ENCODE results near the gene GRID1.

The GRID1 gene

DNA sequence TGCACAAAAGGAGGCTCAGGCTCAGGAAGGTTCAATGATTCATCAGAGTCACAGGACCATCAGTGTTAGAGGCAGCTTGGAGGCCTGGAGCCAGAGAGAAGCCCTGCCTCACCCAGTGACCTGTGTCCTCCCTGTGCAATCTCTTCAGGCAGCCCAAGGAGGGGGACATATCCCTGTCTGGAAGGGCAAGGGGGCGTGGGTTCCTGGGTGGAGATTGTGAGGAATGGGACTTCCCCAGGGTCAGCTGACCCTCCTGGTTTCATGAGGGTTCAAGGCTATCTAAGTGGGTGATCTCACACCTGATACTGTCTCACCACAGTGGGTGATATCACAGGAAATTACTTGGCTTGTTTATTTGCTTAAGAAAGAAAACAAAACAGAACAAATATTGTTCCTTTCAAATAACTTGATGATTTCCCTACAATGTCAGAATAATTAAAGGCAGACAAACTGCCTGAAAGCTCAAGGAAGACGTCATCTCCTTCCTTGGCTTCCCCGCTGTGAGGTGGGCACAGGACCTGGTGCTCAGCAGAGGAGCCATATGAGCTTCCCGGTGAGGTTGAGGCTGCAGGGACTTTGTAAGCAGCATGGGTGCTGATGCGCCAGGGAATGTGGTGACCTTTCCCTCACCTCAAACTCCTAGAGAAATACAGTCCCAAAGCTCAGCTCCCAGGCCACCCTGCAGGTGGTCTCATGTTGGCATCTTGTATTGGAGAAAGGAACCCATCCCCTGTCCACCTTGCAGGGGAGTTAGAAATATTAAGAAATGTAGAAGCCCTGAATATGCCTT is 763.2 kb downstream of the GRID1 start:
- no peak for DNase-seq

- DNase-seq, result no peak
These were observed 763.9 kb downstream of the GRID1 start for GRCh38 chr10:85602713-85603112.

- no peak for DNase-seq
These were observed 764.3 kb downstream of the GRID1 start for GRCh38 chr10:85602306-85602705.

DNA sequence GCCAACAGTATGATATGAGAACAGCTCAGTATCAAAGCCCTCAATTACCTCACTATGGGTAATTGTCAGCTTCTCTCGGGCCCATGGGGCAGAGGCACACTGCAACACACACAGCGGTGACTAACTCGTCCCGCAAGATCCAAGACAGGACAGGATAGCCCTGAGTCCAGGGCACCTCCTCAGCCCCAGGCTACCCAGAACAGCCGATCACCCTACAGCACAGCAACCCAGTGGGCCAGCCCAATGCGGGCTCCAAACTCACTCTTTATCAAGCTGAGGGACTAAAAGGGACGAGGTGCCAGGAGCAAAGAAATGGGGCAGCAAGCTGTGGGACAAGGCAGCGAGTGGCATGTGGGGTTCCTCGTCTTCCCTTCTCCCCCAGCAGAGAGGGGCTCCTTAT is 765.1 kb downstream of the GRID1 start:
- no peak for DNase-seq

GRCh38 chr10:85600744-85601081 is 765.9 kb downstream of the GRID1 start:
- DNase-seq, result no peak

DNA sequence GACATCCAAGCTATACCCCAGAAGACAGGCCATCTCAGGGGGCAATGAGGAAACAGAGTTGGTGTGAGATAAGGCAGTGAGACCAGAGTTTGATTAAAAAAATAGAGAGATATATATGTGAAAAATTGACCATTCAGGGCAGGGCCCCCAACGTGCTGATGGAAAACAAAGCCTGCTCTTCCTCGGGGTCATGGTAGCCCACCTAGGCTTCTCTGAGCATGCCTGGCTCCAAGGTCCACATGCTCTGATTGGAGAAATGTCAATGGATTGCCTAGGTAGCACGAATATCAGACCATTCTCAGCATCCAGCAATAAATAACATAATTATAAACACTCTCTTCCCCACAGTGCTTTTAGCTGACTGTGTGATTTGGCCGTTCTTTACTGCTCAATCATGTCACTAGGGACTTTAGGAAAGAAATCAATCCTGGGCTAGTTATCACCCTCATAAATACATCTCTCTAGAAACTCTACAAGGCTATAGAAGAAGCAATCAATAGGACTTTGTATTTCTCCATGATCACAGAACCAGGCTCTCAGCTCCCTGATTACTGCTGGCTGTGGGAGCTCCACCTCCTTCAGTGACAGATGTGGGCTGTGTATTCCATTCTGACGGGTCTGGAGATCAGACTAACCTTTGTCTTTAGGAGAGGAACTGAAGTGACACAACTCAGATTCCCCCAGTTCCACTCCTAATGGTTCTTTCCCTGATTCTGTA is 766.4 kb downstream of the GRID1 start:
- DNase-seq, result no peak

GRCh38 chr10:85599081-85599480 is 767.5 kb downstream of the GRID1 start:
- no peak for DNase-seq

- no peak for DNase-seq
These were observed 767.9 kb downstream of the GRID1 start for GRCh38 chr10:85598646-85599045.

- DNase-seq, result no peak
These were observed 769.6 kb downstream of the GRID1 start for GRCh38 chr10:85597006-85597405.

DNA sequence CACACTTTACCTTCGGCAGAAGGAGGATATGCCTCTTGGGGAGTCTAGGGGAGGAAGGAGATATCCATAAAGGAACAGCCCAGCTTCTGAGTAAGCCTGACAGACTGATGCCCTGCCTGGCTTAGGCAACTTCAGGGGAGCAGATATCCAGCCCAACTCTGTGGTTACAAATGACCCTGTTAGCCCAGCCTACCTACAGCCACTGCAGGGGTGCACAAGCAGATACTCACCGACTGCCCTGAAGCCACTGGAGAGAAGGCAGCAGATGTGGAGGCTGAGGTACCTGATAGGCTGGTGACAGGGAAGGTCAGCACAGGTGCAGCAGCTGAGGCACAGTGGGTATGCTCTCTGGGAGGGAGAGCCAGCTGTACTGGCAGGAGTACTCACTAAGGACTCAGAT is 770.2 kb downstream of the GRID1 start:
- no peak for DNase-seq

DNA sequence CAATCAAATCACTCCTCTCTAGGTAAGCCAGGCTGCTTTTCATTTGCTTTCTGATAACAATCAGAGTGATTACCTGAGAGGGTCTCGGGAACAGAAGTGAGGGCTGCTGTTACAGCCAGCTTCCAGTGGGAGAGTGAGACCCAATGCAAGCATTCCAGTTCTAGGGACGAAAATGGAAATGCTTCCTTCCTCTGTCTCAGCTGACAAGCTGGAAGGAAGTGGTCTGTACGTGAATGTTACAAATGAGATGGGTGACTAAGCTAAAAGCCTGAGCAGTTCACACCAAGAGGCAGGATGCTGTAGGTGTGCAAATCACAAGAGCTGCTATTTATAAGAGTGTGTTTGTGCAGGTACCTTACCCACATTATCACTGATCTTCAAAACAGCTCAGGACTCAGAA is 772.4 kb downstream of the GRID1 start:
- DNase-seq, result no peak

DNA sequence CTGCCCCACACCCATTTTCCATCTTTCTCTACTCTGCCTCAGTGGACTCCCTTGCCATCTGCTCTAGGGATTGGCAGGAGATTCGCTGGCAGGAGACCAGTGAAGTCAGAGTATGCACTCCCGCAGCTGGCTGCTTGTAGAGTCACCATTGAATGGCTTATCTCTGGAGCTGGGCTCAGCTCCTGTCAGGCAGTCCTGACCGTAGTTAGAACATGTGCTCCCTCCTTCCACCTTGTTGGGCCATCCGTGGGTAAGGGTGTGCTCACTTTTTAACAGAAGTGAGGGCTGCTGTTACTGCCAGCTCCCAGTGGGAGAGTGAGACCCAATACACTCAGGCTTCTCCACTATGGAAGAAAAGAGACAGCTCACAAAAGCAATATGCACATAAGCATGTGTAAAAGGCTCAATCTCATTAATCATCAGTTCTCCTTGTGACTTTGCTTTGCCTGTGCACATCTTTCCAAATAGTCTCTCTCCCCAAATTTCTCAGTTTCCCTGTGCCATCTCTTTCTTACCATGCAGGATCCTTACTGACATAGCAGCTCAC is 773.3 kb downstream of the GRID1 start:
- no peak for DNase-seq

GRCh38 chr10:85581371-85581770 is 785.2 kb downstream of the GRID1 start:
- no peak for DNase-seq

DNA sequence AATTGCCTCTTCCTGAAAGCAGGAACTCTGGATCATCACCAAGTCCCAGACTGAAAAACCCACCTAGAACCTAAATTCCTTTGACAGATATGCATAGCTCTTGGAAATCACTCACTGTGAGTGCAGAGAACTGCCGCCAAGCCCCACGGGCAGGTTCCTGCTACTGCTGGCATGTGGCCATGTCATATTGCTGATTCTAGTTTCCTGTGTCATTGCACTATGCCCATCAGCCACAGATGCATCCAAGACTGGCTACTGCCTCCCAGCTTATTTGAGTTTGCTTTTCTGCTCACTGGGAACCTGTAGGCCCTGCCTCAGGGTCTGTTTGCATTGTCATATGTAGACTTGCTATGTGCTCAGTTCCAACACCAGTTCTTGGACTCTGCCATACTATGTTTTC is 786.0 kb downstream of the GRID1 start:
- no peak for DNase-seq

DNA sequence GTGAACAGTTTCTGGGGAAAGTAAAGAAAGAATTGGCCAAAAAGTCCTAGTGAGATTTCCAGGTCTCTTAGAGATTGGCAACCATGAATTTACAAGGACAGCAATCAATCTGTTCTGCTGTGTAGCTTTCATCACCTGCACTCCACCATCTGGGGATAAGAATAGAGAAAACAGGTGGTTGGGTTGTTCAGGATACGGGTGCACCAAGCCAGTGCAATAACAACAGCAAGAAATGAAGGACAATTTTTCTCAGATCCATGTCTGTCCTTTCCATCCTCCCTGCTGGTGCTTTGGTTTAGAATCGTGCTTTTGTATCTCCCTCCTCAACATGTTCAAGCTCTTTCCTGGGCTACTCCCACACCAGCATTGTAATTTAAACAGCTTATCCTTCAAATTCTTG is 787.7 kb downstream of the GRID1 start:
- DNase-seq, result no peak

- no peak for DNase-seq
These were observed 791.2 kb downstream of the GRID1 start for GRCh38 chr10:85575441-85575840.

DNA sequence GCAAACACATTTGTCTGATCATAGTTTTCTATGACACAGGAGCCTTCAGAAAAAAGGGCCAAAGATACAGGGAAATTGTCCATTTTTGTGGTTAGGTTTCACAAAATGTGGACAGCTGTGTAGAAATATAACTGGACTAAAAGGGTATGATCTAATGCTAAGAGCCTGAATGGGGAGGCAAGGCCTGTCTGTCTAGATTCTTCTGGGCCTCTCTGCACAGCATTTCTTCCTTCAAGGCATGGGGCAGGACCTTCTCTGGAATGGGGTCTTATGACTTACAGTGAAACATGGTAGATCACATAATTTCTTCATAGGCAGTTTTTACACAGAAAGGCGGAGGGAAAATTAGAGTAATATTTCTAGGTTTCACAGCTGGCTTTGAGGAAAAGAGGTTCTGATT is 795.7 kb downstream of the GRID1 start:
- no peak for DNase-seq

- DNase-seq, result no peak
These were observed 801.2 kb downstream of the GRID1 start for GRCh38 chr10:85565381-85565780.

GRCh38 chr10:85558533-85558932 is 808.1 kb downstream of the GRID1 start:
- no peak for DNase-seq

- no peak for DNase-seq
These were observed 808.9 kb downstream of the GRID1 start for GRCh38 chr10:85557706-85558105.

GRCh38 chr10:85557077-85557476 is 809.5 kb downstream of the GRID1 start:
- DNase-seq, result no peak
